Testis (tissue), 2 donors: ENCODE data around the gene ZEB2.

Source experiments
- POLR2A ChIP-seq: fragments of 450-650 bp; IDR thresholded peaks from one replicate; pipeline ENCODE4 v1.6.1; 2017; ENCODE audit warnings: antibody characterized with exemption, mild to moderate bottlenecking, moderate library complexity
- TF ChIP-seq, protein P1 (sequence below), 3 experiments: fragments of 450-650 bp in 2 of 3; fragments of 200-600 bp in 1 of 3; sonication (generic) in 1 of 3; IDR thresholded peaks; one replicate each; pipeline ENCODE4 v1.5.1; 2016 to 2019; ENCODE audit warnings: antibody characterized with exemption in 3 of 3, mild to moderate bottlenecking in 2 of 3, moderate library complexity in 1 of 3

DNA sequence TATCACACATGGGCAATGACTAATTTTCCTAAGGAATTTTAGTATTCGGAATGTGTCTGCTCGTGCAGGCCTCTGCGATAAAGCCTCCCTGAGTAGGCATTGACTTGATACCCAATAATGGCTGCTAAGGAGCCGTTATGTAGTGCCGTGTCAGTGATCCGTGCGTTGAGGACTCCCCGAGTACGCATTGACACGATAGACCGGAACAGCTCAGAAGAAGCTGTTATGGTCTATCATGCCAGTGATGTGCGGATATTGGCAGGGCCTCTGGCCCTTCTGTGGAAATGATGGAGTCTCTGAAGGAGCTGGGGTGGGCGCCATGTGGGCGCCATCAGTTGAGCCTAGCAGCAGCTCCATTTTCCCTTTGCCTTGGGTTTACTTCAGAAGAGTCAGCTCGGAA lies 29.1 kb downstream of the ZEB2 start:
- TF ChIP-seq, protein P1, sequence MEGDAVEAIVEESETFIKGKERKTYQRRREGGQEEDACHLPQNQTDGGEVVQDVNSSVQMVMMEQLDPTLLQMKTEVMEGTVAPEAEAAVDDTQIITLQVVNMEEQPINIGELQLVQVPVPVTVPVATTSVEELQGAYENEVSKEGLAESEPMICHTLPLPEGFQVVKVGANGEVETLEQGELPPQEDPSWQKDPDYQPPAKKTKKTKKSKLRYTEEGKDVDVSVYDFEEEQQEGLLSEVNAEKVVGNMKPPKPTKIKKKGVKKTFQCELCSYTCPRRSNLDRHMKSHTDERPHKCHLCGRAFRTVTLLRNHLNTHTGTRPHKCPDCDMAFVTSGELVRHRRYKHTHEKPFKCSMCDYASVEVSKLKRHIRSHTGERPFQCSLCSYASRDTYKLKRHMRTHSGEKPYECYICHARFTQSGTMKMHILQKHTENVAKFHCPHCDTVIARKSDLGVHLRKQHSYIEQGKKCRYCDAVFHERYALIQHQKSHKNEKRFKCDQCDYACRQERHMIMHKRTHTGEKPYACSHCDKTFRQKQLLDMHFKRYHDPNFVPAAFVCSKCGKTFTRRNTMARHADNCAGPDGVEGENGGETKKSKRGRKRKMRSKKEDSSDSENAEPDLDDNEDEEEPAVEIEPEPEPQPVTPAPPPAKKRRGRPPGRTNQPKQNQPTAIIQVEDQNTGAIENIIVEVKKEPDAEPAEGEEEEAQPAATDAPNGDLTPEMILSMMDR (IDR thresholded peaks at IDR 0.05): no peak
- TF ChIP-seq POLR2A: no peak
